Nephron (organoid): ENCODE measurements around the gene TBL2.
"Not testable (repeated sequence)": the region's sequence is repeated elsewhere in the genome, so short reads cannot be mapped to it uniquely, and the experiment has no call there.

Experiments used
- H3K27ac Mint-ChIP-seq, 3 experiments: 2 replicates each; pipeline ENCODE4 v1.8.0; 2020; ENCODE audit warnings: mixed read lengths in 3 of 3, mild to moderate bottlenecking in 2 of 3, moderate library complexity in 1 of 3
- H3K27me3 Mint-ChIP-seq: 2 replicates; pipeline ENCODE4 v1.8.0; 2021; ENCODE audit warnings: low read depth, mild to moderate bottlenecking, moderate library complexity, mixed read lengths
- H3K36me3 Mint-ChIP-seq: 2 replicates; pipeline ENCODE4 v1.8.0; 2020; ENCODE audit warnings: low read depth, mixed read lengths
- H3K4me1 Mint-ChIP-seq: 2 replicates; pipeline ENCODE4 v1.8.0; 2020; ENCODE audit warnings: mixed read lengths
- H3K4me3 Mint-ChIP-seq, 3 experiments: 2 replicates each; pipeline ENCODE4 v1.8.0; 2020; ENCODE audit warnings: mild to moderate bottlenecking in 3 of 3, mixed read lengths in 3 of 3, moderate library complexity in 2 of 3
- H3K9me3 Mint-ChIP-seq: 2 replicates; pipeline ENCODE4 v1.8.0; 2020; ENCODE audit warnings: mixed read lengths
- CTCF ChIP-seq, 3 experiments: fragments of 200-600 bp; sonication (generic); IDR thresholded peaks; one replicate each; pipeline ENCODE4 v1.5.0; 2021; ENCODE audit warnings: antibody characterized with exemption in 3 of 3; ENCODE audit not compliant: unreplicated experiment in 3 of 3

Gene TBL2

GRCh38 chr7:73530800-73531199 is 47.6 kb downstream of the TBL2 start:
- TF ChIP-seq CTCF (IDR thresholded peaks at IDR 0.05; ENCODE audit: unreplicated experiment in 3 of 3): no peak
- peaks cover 10% of the 10 kb centered on the region for H3K36me3 Mint-ChIP-seq
- H3K27ac Mint-ChIP-seq: no peak overlapping the region
- H3K27me3 Mint-ChIP-seq: no peaks in the 10 kb centered on the region
- H3K9me3 Mint-ChIP-seq: no peaks in the 10 kb centered on the region
- H3K4me1 Mint-ChIP-seq: peaks cover 11% of the 10 kb centered on the region
- no peak overlapping the region for H3K4me3 Mint-ChIP-seq

- Mint-ChIP-seq H3K36me3 (peaks cover 1% of the 10 kb centered on the region), H3K4me1 (peaks cover 18% of the 10 kb centered on the region), H3K27me3 (no peaks in the 10 kb centered on the region), H3K9me3 (no peaks in the 10 kb centered on the region), H3K27ac (peak overlapping the region; percentile 19 to 74 (median 72)), H3K4me3 (peak overlapping the region in 1 of 3 experiments; percentile 9)
- no peak for TF ChIP-seq CTCF (IDR thresholded peaks at IDR 0.05; ENCODE audit: unreplicated experiment in 3 of 3)
These were observed 51.2 kb downstream of the TBL2 start for GRCh38 chr7:73526896-73527821.

- H3K9me3 Mint-ChIP-seq, H3K27ac Mint-ChIP-seq, H3K36me3 Mint-ChIP-seq, H3K27me3 Mint-ChIP-seq, H3K4me3 Mint-ChIP-seq: not testable (repeated sequence)
- H3K4me1 Mint-ChIP-seq: peaks cover 19% of the 10 kb centered on the region
These were observed 52.3 kb downstream of the TBL2 start for GRCh38 chr7:73526158-73526494.

DNA sequence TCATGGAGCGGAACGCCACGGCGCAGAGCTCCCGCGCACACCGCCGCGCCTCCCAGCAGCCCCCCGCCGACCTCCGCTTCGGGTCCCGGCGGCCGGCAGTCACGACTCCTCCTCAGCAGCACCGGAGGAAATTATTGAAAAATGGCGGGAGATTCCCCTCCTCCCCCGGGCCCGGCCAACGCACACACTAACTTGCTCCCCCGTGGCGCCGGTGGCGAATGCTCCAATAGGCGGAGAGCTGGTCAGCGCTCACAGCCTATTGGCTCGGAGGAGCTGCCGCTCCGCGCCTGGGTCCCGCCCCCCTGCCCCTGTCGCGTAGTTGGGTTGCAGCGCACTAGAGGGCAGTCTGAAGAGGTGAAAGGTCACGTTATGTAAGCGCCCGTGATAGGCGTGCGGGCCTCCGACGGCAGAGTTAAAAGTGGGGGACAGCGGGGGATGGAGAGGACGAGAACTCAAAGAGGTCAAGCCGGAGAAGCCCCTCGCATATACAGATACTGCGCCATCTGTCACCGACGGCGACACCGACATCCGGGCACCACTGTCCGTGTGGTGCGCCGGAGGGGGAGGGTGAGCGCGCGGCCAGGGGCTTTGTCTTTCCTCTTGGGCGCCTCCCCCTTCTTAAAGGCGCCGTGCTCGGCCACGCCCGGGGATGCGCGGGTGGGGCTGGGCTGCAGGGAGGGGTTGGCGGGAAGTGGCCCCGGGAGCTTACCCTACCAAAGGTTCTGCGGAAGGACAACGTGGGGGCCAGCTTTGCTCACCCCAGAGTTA is 56.1 kb downstream of the TBL2 start, which contains the start of gene BAZ1B:
Gene BAZ1B (minus strand): TSS at position 189 of the 768 bp plus-strand sequence. CDS start 360 bp downstream, outside the sequence.
- Mint-ChIP-seq H3K36me3 (peaks cover 22% of the 10 kb centered on the region), H3K27me3 (no peaks in the 10 kb centered on the region), H3K27ac (peak within 1 kb of the TSS; percentile 99), H3K4me3 (peak within 1 kb of the TSS; percentile 90 to 94 (median 92)), H3K9me3 (no peaks in the 10 kb centered on the region), H3K4me1 (peaks cover 47% of the 10 kb centered on the region)
- peak in 2 of 3 experiments; percentile 8 to 41 for TF ChIP-seq CTCF (IDR thresholded peaks at IDR 0.05; ENCODE audit: unreplicated experiment in 3 of 3)

DNA sequence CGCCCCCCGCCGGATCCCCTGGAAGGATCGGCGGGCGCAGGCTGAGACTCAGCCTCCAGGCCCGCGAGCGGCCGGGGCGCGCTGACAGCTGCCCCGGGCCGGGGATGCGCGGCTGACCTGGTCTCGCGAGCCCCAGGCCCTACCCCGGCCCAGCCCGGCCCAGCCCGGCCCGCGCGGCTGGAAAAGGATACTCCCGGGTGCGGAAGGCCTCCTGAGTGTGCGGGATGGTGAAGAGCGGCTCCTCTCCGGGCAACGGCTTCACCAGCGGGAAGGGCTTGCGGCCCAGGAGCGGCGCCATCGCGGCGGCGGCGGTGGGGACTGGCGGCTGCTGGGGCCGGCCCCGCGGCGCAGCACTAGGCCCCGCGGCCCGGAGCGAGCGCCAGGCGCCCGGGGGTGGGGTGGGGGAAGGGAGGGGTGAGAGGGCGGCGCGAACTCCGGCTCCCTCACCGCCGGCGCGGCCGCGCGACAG is 56.7 kb downstream of the TBL2 start:
- H3K4me1 Mint-ChIP-seq: peaks cover 45% of the 10 kb centered on the region
- no peaks in the 10 kb centered on the region for H3K9me3 Mint-ChIP-seq
- peak overlapping the region; percentile 99 for H3K27ac Mint-ChIP-seq
- no peaks in the 10 kb centered on the region for H3K27me3 Mint-ChIP-seq
- TF ChIP-seq CTCF (IDR thresholded peaks at IDR 0.05; ENCODE audit: unreplicated experiment in 3 of 3): no peak
- peak overlapping the region; percentile 73 to 92 (median 89) for H3K4me3 Mint-ChIP-seq
- peaks cover 28% of the 10 kb centered on the region for H3K36me3 Mint-ChIP-seq
